ENCODE data around the gene ETFA.
"Not testable (repeated sequence)": the region's sequence is repeated elsewhere in the genome, so short reads cannot be mapped to it uniquely, and the experiment has no call there.

The ETFA gene

GRCh38 chr15:76293361-76293760 lies 17.9 kb downstream of the ETFA start:
- TF ChIP-seq ZNF274 (IDR thresholded peaks at IDR 0.05; ENCODE audit: low read depth, low read length), result no peak

GRCh38 chr15:76289582-76289981 lies 21.7 kb downstream of the ETFA start:
- H3K4me3 ChIP-seq (ENCODE audit: low read length), result no peak overlapping the region
- TF ChIP-seq ZNF274 (IDR thresholded peaks at IDR 0.05; ENCODE audit: low read depth, low read length), result no peak

More at GRCh38 chr15:76293361-76293760, 17.9 kb downstream of the ETFA start:
- no peak overlapping the region for H3K4me3 ChIP-seq (ENCODE audit: low read length)

GRCh38 chr15:76286271-76286879 lies 24.9 kb downstream of the ETFA start:
- TF ChIP-seq ZNF274 (IDR thresholded peaks at IDR 0.05; ENCODE audit: low read depth, low read length), result no peak
- H3K4me3 ChIP-seq (ENCODE audit: low read length), result no peak overlapping the region

GRCh38 chr15:76285241-76285825 lies 25.9 kb downstream of the ETFA start:
- no peak for TF ChIP-seq ZNF274 (IDR thresholded peaks at IDR 0.05; ENCODE audit: low read depth, low read length)
- H3K4me3 ChIP-seq (ENCODE audit: low read length), result no peak overlapping the region

GRCh38 chr15:76282465-76282864 lies 28.8 kb downstream of the ETFA start:
- TF ChIP-seq ZNF274 (IDR thresholded peaks at IDR 0.05; ENCODE audit: low read depth, low read length), result no peak
- H3K4me3 ChIP-seq (ENCODE audit: low read length), result no peak overlapping the region

- no peak for TF ChIP-seq ZNF274 (IDR thresholded peaks at IDR 0.05; ENCODE audit: low read depth, low read length)
- H3K4me3 ChIP-seq (ENCODE audit: low read length), result no peak overlapping the region
These were observed 32.6 kb downstream of the ETFA start for GRCh38 chr15:76278651-76279050.

GRCh38 chr15:76274821-76275220 lies 36.4 kb downstream of the ETFA start:
- no peak overlapping the region for H3K4me3 ChIP-seq (ENCODE audit: low read length)
- TF ChIP-seq ZNF274 (IDR thresholded peaks at IDR 0.05; ENCODE audit: low read depth, low read length), result no peak

GRCh38 chr15:76274226-76274625 lies 37.0 kb downstream of the ETFA start:
- TF ChIP-seq ZNF274 (IDR thresholded peaks at IDR 0.05; ENCODE audit: low read depth, low read length), result no peak
- no peak overlapping the region for H3K4me3 ChIP-seq (ENCODE audit: low read length)

GRCh38 chr15:76270876-76271275 lies 40.4 kb downstream of the ETFA start:
- no peak overlapping the region for H3K4me3 ChIP-seq (ENCODE audit: low read length)
- no peak for TF ChIP-seq ZNF274 (IDR thresholded peaks at IDR 0.05; ENCODE audit: low read depth, low read length)

GRCh38 chr15:76267077-76267476 lies 44.2 kb downstream of the ETFA start:
- TF ChIP-seq ZNF274 (IDR thresholded peaks at IDR 0.05; ENCODE audit: low read depth, low read length), result no peak
- H3K4me3 ChIP-seq (ENCODE audit: low read length), result no peak overlapping the region

- H3K4me3 ChIP-seq (ENCODE audit: low read length), result not testable (repeated sequence)
These were observed 45.5 kb downstream of the ETFA start for GRCh38 chr15:76265769-76266168.

GRCh38 chr15:76260246-76260938 lies 50.9 kb downstream of the ETFA start:
- no peak for TF ChIP-seq ZNF274 (IDR thresholded peaks at IDR 0.05; ENCODE audit: low read depth, low read length)
- H3K4me3 ChIP-seq (ENCODE audit: low read length), result no peak overlapping the region

GRCh38 chr15:76259392-76259791 lies 51.9 kb downstream of the ETFA start:
- no peak for TF ChIP-seq ZNF274 (IDR thresholded peaks at IDR 0.05; ENCODE audit: low read depth, low read length)
- no peak overlapping the region for H3K4me3 ChIP-seq (ENCODE audit: low read length)

- TF ChIP-seq ZNF274 (IDR thresholded peaks at IDR 0.05; ENCODE audit: low read depth, low read length), result no peak
- H3K4me3 ChIP-seq (ENCODE audit: low read length), result no peak overlapping the region
These were observed 52.8 kb downstream of the ETFA start for GRCh38 chr15:76258460-76258859.
